HK-2 (cell line): ENCODE data around the gene OR6X1.
"Not testable (repeated sequence)": the region's sequence is repeated elsewhere in the genome, so short reads cannot be mapped to it uniquely, and the experiment has no call there.

Source experiments
- DNase-seq: peaks from one replicate; pipeline ENCODE4 v3.0.0-alpha.2; 2018; ENCODE audit not compliant: unreplicated experiment

OR6X1 gene

GRCh38 chr11:123753110-123753509, 1.2 kb downstream of the OR6X1 start:
- no peak for DNase-seq

- DNase-seq, result no peak
Observed at GRCh38 chr11:123751781-123752180, 2.5 kb downstream of the OR6X1 start.

GRCh38 chr11:123748349-123748748, 6.0 kb downstream of the OR6X1 start:
- not testable (repeated sequence) for DNase-seq

GRCh38 chr11:123745764-123746451, 8.4 kb downstream of the OR6X1 start:
- no peak for DNase-seq

GRCh38 chr11:123742724-123743120, 11.6 kb downstream of the OR6X1 start:
- DNase-seq, result no peak

- DNase-seq, result no peak
Observed at GRCh38 chr11:123742031-123742723, 12.1 kb downstream of the OR6X1 start.

GRCh38 chr11:123741159-123742030, 12.9 kb downstream of the OR6X1 start, which contains the start of gene ZNF202:
Gene ZNF202, minus strand, starts transcription at chr11:123741660. Its CDS starts 10,772 bp downstream, at chr11:123730888.
- peak; percentile 77 for DNase-seq

- DNase-seq, result no peak
Observed at GRCh38 chr11:123740787-123741158, 13.5 kb downstream of the OR6X1 start.

GRCh38 chr11:123738374-123738773, 15.9 kb downstream of the OR6X1 start:
- DNase-seq, result no peak

GRCh38 chr11:123736769-123737168, 17.5 kb downstream of the OR6X1 start:
- DNase-seq, result no peak

GRCh38 chr11:123729602-123730001, 24.7 kb downstream of the OR6X1 start:
- DNase-seq, result no peak

- DNase-seq, result no peak
Observed at GRCh38 chr11:123725995-123726655, 28.2 kb downstream of the OR6X1 start.

- no peak for DNase-seq
Observed at GRCh38 chr11:123719452-123719851, 34.9 kb downstream of the OR6X1 start.

- no peak for DNase-seq
Observed at GRCh38 chr11:123718469-123718868, 35.8 kb downstream of the OR6X1 start.

- DNase-seq, result no peak
Observed at GRCh38 chr11:123718063-123718462, 36.3 kb downstream of the OR6X1 start.

GRCh38 chr11:123712627-123713026, 41.7 kb downstream of the OR6X1 start:
- DNase-seq, result not testable (repeated sequence)

GRCh38 chr11:123707606-123708205, 46.6 kb downstream of the OR6X1 start:
- peak; percentile 20 for DNase-seq

GRCh38 chr11:123707206-123707605, 47.1 kb downstream of the OR6X1 start:
- DNase-seq, result no peak

- DNase-seq, result no peak
Observed at GRCh38 chr11:123704341-123704740, 50.0 kb downstream of the OR6X1 start.
